Right forelimb (tissue), 1 donor: Measurements from ENCODE around the gene CLASRP.
"Not testable (repeated sequence)": the region's sequence is repeated elsewhere in the genome, so short reads cannot be mapped to it uniquely, and the experiment has no call there.

Experiments
- DNase-seq: peaks from one replicate; pipeline ENCODE4 v3.0.0-alpha.2; 2018

The CLASRP gene

GRCh38 chr19:45104658-45105349, 66.0 kb downstream of the CLASRP start:
- no peak for DNase-seq

GRCh38 chr19:45106363-45106762, 67.5 kb downstream of the CLASRP start:
- DNase-seq, result not testable (repeated sequence)

GRCh38 chr19:45107621-45108150, 68.8 kb downstream of the CLASRP start:
- no peak for DNase-seq

- no peak for DNase-seq
Observed at GRCh38 chr19:45110851-45111266, 72.0 kb downstream of the CLASRP start.

- DNase-seq, result no peak
Observed at GRCh38 chr19:45112111-45112827, 73.4 kb downstream of the CLASRP start.

GRCh38 chr19:45113628-45114027, 74.8 kb downstream of the CLASRP start:
- DNase-seq, result no peak

GRCh38 chr19:45114116-45114515, 75.3 kb downstream of the CLASRP start:
- DNase-seq, result no peak

GRCh38 chr19:45115809-45116615, 77.2 kb downstream of the CLASRP start:
- no peak for DNase-seq

GRCh38 chr19:45117167-45117594, 78.3 kb downstream of the CLASRP start:
- no peak for DNase-seq

GRCh38 chr19:45117671-45118070, 78.8 kb downstream of the CLASRP start:
- DNase-seq, result no peak

GRCh38 chr19:45118106-45118505, 79.3 kb downstream of the CLASRP start:
- DNase-seq, result no peak

- DNase-seq, result not testable (repeated sequence)
Observed at GRCh38 chr19:45118591-45119355, 79.9 kb downstream of the CLASRP start.

- DNase-seq, result no peak
Observed at GRCh38 chr19:45119582-45119981, 80.7 kb downstream of the CLASRP start.
